HepG2 (cell line): ENCODE data around the gene DHRS11. TPM values are rescaled to one million over a fixed set of nuclear protein-coding genes. Genes with fewer than 3 reads are reported as not detected.

ENCODE experiments used
- ERF ChIP-seq: IDR thresholded peaks from 2 replicates; pipeline ENCODE4 v1.6.1; 2018; ENCODE audit warnings: missing biosample characterization, missing genetic modification reagents
- FOXJ3 ChIP-seq: sonication (generic); formaldehyde crosslinking; IDR thresholded peaks from 2 replicates; pipeline ENCODE4 v1.4.0; 2020; ENCODE audit warnings: missing genetic modification reagents, mild to moderate bottlenecking, borderline replicate concordance
- NCOA5 ChIP-seq: sonication (generic); formaldehyde crosslinking; IDR thresholded peaks from 2 replicates; pipeline ENCODE4 v1.4.0; 2020; ENCODE audit warnings: missing genetic modification reagents
- RERE ChIP-seq: IDR thresholded peaks from 2 replicates; pipeline ENCODE4 v1.6.1; 2016; ENCODE audit warnings: low read depth, missing genetic modification reagents, missing compliant biosample characterization
- ZBTB7A ChIP-seq: sonication (generic); formaldehyde crosslinking; IDR thresholded peaks from 2 replicates; pipeline ENCODE4 v1.8.0; 2022; ENCODE audit warnings: mild to moderate bottlenecking, missing genetic modification reagents
- ZNF136 ChIP-seq: sonication (generic); formaldehyde crosslinking; IDR thresholded peaks from 2 replicates; pipeline ENCODE4 v1.8.1; 2022; ENCODE audit warnings: low read depth, mild to moderate bottlenecking, moderate library complexity, missing genetic modification reagents
- ZNF432 ChIP-seq: sonication (generic); formaldehyde crosslinking; IDR thresholded peaks from 2 replicates; pipeline ENCODE4 v1.5.0; 2020; ENCODE audit warnings: missing genetic modification reagents, mild to moderate bottlenecking, borderline replicate concordance
- ZNF629 ChIP-seq: sonication (generic); formaldehyde crosslinking; conservative IDR thresholded peaks from 2 replicates; pipeline ENCODE4 v1.5.0; 2020; ENCODE audit warnings: missing genetic modification reagents
- ZNF768 ChIP-seq: sonication (generic); formaldehyde crosslinking; IDR thresholded peaks from 2 replicates; pipeline ENCODE4 v1.4.0; 2020; ENCODE audit warnings: missing genetic modification reagents
- ZNF788 ChIP-seq: sonication (generic); formaldehyde crosslinking; IDR thresholded peaks from 2 replicates; pipeline ENCODE4 v1.5.0; 2020; ENCODE audit warnings: mild to moderate bottlenecking, missing genetic modification reagents, borderline replicate concordance
- polyA plus RNA-seq, 8 experiments: library from polyadenylated mRNA; depleted of rRNA in 3 of 8; stranded (reverse) in 7 of 8; unstranded in 1 of 8; fragments of >200 nt; fragmentation: Illumina TruSeq in 4 of 8; extraction: Trizol in 4 of 8; gene quantifications; 2 replicates each; pipeline versions ENCODE4 v1.2.1 to v1.2.3, GENCODE V29; 2011 to 2016; ENCODE audit warnings: low read depth in 4 of 8, missing spikeins in 1 of 8, mixed read lengths in 1 of 8; ENCODE audit not compliant: insufficient read depth in 1 of 8
- total RNA-seq, 5 experiments: library from RNA; depleted of rRNA; stranded (reverse); fragments of >200 nt; fragmentation: Illumina TruSeq; extraction: Trizol; gene quantifications; 2 replicates each; pipeline ENCODE4 v1.2.3, GENCODE V29; 2016; ENCODE audit warnings: low read depth in 1 of 5
- TF ChIP-seq, protein P1 (sequence below): sonication (generic); formaldehyde crosslinking; IDR thresholded peaks from 2 replicates; pipeline ENCODE4 v1.4.0; 2020; ENCODE audit warnings: missing genetic modification reagents; ENCODE audit errors: not compliant biosample characterization
- TF ChIP-seq, protein P2 (sequence below): sonication (generic); formaldehyde crosslinking; IDR thresholded peaks from 2 replicates; pipeline ENCODE4 v1.4.0; 2020; ENCODE audit warnings: missing genetic modification reagents
- TF ChIP-seq, protein P3 (sequence below): sonication (generic); formaldehyde crosslinking; IDR thresholded peaks from 2 replicates; pipeline ENCODE4 v1.5.0; 2020; ENCODE audit warnings: missing genetic modification reagents
- TF ChIP-seq, protein P4 (sequence below): sonication (generic); formaldehyde crosslinking; IDR thresholded peaks from 2 replicates; pipeline ENCODE4 v1.4.0; 2020; ENCODE audit warnings: missing genetic modification reagents
- TF ChIP-seq, protein P5 (sequence below): sonication (generic); formaldehyde crosslinking; IDR thresholded peaks from 2 replicates; pipeline ENCODE4 v1.4.0; 2020; ENCODE audit warnings: missing genetic modification reagents, borderline replicate concordance

Gene DHRS11
- total and polyA plus RNA-seq, 2 of the 13 experiments (the other 11 are each of a cell fraction or from before 2014, with no cell fraction given), result 28.4 to 41.9 TPM

DNA sequence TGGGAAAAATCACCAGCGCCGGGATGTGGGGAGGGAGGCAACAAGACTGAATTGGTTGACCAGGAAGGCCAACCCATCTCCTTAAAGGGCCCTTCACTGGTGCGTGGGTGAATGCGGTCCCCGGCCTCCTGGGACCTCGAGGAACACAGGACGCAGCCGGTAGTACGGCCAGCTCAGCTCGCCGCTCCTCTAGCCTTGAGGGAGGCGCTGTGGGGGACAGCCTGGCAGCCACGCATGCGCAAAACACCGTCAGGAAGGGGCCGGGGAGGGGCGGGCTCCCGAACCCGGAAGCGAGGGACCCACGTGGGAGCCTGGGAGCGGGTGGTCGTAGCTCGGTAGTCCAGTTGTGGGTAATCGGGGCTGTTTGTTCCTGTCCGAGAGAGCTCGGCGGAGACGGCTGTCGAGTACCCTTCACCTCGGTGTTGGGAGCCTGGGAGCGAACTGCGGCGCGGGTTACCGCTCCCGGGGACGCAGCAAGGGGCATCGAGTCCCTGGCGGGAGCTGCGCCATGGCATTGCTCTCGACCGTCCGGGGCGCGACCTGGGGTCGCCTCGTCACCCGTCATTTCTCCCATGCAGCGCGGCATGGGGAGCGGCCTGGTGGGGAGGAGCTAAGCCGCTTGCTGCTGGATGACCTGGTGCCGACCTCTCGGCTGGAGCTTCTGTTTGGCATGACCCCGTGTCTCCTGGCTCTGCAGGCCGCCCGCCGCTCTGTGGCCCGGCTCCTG is 9.8 kb downstream of the DHRS11 start, which contains the start of gene MRM1 (continued):
- TF ChIP-seq ZNF432 (no peak), RERE (CRISPR knock-in tag) (no peak), ZNF136 (CRISPR knock-in tag) (0 out of 2 replicates have a peak, but pooled peaks have one; percentile 33), ZNF788 (CRISPR knock-in tag) (peak; percentile 86; the same call in 1 of the 2 replicates), NCOA5 (CRISPR knock-in tag) (no peak; the same call in 1 of the 2 replicates), FOXJ3 (CRISPR knock-in tag) (peak; percentile 44; the same call in 1 of the 2 replicates), ZNF768 (CRISPR knock-in tag) (no peak; the same call in 1 of the 2 replicates), ZBTB7A (CRISPR knock-in tag) (no peak; the same call in none of the 2 replicates), ZNF629 (CRISPR knock-in tag) (0 out of 2 replicates have a peak, but pooled peaks have one; percentile 24), ERF (CRISPR knock-in tag) (peak; percentile 43; the same call in 1 of the 2 replicates)
- TF ChIP-seq, protein P1, sequence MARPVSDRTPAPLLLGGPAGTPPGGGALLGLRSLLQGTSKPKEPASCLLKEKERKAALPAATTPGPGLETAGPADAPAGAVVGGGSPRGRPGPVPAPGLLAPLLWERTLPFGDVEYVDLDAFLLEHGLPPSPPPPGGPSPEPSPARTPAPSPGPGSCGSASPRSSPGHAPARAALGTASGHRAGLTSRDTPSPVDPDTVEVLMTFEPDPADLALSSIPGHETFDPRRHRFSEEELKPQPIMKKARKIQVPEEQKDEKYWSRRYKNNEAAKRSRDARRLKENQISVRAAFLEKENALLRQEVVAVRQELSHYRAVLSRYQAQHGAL (CRISPR knock-in tag), result no peak
- TF ChIP-seq, protein P2, sequence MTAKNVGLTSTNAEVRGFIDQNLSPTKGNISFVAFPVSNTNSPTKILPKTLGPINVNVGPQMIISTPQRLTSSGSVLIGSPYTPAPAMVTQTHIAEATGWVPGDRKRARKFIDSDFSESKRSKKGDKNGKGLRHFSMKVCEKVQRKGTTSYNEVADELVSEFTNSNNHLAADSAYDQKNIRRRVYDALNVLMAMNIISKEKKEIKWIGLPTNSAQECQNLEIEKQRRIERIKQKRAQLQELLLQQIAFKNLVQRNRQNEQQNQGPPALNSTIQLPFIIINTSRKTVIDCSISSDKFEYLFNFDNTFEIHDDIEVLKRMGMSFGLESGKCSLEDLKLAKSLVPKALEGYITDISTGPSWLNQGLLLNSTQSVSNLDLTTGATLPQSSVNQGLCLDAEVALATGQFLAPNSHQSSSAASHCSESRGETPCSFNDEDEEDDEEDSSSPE (CRISPR knock-in tag), result peak; percentile 65
- TF ChIP-seq, protein P3, sequence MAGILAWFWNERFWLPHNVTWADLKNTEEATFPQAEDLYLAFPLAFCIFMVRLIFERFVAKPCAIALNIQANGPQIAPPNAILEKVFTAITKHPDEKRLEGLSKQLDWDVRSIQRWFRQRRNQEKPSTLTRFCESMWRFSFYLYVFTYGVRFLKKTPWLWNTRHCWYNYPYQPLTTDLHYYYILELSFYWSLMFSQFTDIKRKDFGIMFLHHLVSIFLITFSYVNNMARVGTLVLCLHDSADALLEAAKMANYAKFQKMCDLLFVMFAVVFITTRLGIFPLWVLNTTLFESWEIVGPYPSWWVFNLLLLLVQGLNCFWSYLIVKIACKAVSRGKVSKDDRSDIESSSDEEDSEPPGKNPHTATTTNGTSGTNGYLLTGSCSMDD (CRISPR knock-in tag), result 0 out of 2 replicates have a peak, but pooled peaks have one; percentile 35
- TF ChIP-seq, protein P4, sequence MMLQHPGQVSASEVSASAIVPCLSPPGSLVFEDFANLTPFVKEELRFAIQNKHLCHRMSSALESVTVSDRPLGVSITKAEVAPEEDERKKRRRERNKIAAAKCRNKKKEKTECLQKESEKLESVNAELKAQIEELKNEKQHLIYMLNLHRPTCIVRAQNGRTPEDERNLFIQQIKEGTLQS (CRISPR knock-in tag), result no peak
- TF ChIP-seq, protein P5, sequence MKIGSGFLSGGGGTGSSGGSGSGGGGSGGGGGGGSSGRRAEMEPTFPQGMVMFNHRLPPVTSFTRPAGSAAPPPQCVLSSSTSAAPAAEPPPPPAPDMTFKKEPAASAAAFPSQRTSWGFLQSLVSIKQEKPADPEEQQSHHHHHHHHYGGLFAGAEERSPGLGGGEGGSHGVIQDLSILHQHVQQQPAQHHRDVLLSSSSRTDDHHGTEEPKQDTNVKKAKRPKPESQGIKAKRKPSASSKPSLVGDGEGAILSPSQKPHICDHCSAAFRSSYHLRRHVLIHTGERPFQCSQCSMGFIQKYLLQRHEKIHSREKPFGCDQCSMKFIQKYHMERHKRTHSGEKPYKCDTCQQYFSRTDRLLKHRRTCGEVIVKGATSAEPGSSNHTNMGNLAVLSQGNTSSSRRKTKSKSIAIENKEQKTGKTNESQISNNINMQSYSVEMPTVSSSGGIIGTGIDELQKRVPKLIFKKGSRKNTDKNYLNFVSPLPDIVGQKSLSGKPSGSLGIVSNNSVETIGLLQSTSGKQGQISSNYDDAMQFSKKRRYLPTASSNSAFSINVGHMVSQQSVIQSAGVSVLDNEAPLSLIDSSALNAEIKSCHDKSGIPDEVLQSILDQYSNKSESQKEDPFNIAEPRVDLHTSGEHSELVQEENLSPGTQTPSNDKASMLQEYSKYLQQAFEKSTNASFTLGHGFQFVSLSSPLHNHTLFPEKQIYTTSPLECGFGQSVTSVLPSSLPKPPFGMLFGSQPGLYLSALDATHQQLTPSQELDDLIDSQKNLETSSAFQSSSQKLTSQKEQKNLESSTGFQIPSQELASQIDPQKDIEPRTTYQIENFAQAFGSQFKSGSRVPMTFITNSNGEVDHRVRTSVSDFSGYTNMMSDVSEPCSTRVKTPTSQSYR, result no peak
